Right kidney (tissue), 1 donor: ENCODE data around the gene PCID2.
A peak's percentile ranks its signal among the peaks of the same experiment; 100 is the strongest.

Source experiments
- DNase-seq: peaks from one replicate; pipeline ENCODE4 v3.0.0-alpha.2; 2016

PCID2 gene

DNA sequence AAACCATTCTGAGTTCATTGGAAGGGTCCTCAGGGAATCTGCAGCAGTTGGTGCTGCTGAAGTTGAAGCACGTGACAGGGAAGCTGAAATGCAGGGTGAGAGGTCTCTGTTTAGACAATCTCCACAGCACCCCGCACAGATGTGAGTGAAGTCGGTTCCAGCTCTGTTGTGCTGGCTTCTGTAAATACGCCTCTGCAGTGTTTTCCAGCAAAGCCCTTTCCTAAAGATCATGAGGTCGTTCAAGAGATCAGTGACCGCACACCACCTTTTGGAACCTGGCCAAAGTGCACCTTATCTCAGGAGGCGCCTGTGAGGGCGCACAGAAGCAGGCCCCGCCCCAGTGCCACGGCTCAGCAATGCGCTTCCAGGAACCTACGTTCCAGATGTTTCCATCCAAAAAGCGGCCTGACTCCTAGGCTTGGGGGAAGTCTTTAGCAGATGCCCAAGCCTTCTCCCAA, 11.7 kb upstream of the PCID2 start:
- no peak for DNase-seq

DNA sequence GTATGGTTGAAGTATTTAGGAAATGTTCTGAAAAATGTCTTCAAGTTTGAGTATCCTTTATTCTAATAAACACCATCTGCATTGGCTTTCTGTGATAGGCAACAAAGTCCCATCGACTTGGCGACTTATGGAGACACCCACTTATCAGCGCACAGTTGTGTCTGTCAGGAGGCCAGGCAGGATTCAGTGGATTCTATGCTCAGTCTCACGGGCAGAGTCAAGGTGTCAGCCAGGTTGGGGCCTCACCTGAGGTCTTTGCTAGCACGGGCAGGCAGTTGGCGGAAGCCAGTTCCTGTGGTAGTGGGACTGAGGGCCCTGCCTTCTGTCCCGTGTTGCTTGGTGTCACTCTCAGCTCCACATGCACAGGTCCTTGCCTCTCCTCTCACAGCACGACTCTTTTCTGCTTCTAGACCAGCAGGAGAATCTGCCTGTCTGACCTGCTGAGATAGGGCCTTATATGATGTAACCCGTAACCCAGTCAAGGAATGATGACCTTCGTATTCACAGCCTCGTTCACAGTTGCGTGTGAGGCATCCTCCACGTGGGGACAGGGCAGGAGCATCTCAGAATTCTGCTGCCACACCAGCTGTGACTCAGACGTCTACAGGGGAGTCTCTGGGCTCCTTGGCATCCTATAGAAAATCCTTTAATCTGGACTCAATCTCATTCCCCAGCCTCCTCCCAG, 10.9 kb upstream of the PCID2 start:
- no peak for DNase-seq

DNA sequence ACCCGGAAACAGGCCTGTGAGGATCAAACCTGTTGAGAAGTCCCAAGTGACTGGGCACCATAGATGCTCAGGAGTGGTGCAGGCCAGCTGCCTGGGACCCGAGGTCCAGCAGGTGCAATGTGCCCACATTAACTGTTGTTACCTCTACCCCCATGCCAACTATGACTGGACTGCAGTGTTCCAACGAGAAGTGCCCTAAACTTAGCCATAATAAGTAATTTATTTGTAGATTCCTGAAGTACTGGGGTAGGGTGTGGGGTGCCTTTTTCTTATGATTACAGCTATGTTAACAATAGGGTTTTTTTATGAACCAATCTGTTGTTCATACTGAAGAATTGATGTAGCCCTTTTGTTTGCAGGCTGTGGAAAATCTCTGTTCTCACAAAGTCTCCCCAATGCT, 10.1 kb upstream of the PCID2 start:
- DNase-seq, result no peak

DNA sequence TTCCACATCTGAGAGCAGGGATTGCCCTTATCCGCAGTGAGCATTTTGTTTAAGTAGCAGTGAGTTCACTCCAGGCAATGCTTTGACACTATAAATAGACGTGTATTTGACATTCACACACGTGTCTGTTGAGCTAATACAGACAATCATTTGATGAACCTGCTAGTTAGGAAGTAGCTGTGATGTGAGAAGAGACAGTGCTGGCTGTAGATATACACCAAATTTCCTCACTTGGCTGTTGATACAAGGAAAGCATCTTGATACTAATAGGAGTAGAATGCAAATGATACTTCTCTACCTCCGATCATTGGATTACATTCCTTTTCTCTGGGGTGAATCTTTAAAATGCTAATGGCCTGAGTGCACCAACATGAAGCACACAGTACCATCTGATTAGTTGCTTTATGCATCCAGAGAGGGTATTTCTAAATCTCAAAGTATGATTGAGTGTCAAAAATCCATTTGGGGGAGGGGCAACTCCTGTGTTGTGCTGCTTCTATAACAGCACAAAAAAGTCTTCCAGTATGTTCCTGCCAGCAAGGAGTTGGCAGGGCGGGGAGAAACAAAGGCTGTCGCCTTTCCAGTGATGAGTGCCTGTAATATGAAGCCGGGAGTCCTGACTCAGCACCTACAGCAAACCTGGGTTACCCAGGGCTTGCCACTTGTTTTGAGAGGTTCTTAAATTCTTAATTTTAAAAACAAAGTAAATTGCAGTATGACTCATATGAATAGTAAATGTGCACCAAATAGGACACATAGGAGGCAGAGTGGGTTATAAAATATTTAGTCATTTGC, 8.0 kb upstream of the PCID2 start:
- DNase-seq, result no peak

DNA sequence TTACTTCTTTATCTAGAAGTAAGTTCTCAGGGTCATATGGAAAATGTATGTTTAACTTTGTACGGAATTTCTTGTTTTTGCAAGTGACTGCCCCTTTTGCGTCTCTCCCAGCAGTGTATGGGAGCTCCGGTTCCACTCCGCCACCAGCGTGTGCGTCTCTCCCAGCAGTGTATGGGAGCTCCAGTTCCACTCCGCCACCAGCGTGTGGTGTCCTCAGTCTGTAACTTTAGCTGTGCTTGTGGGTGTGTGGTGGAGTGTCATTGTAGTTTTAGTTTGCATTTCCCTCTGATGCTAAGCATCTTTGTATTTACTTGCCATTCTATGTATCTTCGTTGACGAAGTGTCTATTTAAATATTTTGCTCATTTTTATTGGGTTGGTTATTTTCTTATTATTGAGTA, 3.3 kb upstream of the PCID2 start:
- no peak for DNase-seq

DNA sequence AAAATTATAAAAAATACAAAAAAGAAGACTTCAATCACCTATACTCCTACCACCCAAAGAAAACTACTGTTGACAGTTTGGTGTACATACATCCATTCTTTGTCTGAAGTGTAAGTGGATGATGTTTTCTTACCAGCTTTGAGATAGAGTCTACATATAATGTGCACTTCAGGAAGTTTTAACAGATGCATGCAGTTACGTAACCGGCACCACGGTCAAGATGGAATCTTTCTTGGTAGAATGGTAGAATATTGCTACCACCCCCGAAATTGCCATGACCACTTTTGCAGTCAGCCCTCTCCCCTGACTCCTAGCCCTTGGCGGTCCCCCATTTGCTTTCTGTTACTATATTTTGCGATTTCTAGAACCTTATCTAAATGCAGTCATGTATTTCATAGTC, 2.4 kb upstream of the PCID2 start:
- DNase-seq, result no peak

DNA sequence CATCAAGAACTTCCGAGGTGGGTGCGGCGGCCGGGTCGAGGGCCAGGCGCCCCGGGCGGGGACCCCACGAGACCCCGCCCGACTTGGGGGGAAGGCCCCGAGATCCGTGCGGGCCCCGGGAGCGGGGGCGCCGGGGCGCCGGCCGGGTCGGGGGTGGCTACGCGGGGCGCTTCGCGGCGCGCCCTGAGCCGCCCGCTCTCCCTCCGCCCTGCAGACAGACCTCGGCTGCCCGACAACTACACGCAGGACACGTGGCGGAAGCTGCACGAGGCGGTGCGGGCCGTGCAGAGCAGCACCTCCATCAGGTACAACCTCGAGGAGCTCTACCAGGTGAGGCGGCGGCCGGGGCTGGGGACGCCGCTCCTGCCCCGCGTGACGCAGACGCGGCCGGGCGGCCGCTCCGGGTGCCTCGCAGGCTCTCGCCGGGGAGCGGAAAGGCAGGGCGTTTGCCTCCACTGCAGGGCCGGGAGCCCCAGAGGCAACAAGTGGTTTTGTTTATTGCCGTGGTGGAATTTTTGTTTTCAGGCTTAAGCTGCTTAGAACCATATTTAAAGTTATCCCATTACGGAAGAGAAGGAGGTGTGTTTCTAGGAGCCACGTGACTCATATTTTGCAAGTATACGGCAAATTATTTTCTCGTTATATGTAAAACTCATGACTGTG, 1.4 kb upstream of the PCID2 start:
- DNase-seq, result peak; percentile 80

DNA sequence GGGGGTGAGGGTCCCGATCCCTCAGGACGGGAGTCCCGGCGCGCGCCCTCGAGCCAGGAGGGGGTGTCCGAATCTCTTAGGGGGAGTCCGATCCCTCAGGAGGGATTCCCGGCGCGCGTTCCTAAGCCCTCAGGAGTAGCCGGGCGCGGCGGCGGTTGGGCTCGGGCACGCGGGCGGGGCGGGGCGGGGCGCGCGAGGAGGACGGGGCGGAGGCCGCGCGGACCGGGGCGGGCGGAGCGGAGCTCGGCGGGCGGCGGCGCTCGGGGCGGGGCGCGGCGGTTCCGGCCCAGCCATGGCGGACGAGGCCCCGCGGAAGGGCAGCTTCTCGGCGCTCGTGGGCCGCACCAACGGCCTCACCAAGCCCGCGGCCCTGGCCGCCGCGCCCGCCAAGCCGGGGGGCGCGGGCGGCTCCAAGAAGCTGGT, 878 bp upstream of the PCID2 start, which contains the start of gene CUL4A:
CUL4A (plus strand) TSS at position 278 of the 423 bp plus-strand sequence; CDS start at position 293, 15 bp downstream.
- no peak for DNase-seq

DNA sequence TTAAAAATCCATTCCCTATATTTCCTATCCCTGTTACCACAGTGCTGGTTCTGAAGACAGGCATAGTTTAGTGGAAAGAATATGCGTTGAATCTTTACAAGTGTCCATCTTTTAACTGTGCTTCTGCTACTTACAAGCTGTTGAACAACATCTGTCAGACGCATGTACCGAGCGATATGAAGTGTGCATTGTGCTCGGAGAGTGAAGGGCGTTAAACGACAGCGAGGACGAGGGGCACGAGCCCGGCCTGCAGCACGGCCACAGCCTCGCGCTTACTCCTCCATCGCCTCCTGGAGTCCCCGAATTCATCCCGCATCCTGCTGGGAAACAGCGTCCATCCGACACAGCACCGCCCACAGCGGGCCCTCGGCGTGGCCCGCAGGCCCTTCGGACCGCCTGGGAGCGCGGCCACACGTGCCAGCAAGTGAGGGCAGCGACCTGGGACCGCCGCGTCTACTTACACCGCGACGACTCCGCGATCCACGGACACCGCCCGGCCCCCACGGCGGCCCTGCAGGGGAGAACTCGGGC, 514 bp downstream of the PCID2 start:
- no peak for DNase-seq

DNA sequence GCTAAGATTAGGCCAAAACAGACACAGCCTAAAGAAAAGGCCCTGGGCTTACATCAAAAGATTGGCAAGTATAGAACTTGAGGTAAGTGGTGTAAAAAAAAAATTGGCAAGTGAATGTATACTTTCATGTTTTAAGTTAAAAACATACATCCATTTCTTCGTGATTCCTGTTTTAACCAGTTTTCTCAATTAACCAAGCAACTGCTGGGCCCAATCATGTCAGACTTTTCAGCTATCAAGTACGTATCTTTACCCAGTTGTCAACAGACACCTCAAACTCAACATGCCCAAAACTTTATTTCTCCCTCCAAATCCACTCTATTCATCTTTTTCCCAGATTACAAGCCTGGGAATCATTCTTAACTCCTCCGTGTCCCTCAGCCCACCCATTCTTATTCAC, 1.0 kb downstream of the PCID2 start:
- no peak for DNase-seq

DNA sequence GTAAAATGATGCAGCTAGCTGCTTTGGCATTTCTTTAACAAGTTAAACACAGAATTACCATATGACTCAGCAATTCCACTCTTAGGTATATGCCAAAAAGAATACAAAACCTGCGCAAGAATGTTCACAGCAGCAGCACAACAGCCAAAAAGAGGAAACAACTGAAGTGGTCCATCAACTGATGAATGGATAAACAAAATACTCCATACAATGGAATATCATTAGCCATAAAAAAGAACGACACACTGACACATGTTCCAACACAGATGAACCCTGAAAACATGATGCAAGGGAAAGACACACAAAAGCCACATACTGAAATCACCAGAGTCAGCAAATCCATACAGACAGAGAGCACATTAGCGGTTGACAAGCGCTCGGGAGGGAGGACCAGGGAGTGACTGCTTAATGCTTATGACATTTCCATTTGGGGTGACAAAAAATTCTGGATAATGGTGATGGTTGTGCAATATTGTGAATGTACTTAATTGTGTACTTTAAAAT, 3.0 kb downstream of the PCID2 start:
- no peak for DNase-seq

DNA sequence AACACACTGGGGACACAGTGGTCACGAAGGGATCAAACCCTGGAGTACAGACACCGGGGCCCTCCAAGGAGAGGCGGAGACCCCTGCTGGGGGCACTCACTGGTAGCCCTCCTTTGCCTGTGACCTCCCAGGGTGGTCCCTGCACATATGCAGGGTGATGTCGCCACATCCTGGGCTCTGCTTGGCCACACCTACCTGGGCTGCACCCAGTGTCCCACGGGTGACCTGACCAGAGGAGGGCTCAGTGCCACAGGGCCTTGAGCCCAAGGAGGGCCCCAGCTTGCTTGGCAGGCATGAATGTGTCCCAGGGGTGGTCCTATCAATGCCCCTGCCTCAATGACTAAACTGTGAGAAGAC, 4.1 kb downstream of the PCID2 start:
- no peak for DNase-seq

DNA sequence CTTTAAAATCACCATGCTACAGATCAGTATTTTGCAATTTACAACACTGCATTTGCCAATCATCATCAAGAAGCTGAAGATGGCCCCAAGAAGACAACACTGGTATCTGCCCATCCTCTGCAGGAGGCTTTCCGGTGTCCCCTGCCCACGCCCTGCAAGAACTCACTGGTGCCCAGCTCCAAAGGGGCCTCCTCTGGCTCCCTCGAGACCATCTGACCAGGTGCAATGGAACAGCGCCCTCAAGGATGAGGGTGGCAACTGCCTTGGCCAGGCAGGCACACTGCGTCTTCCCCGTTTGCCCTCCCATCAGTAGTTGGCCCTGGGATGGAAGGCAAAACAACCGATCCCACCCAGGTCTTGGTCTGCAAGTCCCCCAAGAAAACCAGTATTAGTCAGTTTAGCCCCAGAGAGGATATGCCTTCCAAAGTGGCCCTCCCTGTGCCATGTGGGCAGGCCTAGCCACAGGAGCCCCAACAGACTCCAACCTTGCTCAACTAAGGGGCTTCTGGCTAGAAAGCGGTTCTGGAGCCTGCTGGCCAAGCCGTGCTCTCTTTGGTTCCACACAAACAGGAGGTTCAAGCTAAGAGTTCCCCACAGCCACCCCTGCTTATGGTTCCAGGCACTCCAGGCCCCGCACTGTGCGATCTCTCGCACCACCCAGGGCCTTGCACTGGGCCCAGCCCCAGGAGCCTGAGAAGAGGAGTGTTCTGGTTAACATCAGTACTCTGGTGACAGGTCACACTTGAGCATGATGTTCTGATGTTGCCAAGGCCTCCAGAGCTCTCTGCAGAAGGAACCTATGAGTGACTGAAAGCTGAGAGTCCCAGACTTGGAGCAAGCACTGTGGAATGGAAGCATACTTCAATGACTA, 4.7 kb downstream of the PCID2 start:
- no peak for DNase-seq

DNA sequence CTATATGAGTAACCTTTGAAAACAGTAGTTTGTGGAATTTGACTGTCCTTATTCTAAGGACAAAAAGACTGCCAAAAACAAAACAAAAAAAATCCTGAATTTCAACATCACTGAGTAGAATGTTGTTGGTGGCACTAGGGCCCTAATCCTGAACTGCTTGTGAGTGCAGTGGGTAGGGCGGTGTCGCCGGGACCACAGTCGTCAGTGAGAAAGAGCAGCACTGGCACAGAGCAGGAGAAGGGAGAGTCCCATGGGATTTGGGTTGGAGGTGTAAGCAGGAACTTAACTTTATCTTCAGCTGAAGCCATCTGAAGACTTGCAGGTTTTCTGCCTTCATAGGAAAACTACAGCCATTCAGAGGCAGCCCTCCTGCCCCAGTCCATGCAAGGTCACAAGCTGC, 5.6 kb downstream of the PCID2 start:
- DNase-seq, result no peak

DNA sequence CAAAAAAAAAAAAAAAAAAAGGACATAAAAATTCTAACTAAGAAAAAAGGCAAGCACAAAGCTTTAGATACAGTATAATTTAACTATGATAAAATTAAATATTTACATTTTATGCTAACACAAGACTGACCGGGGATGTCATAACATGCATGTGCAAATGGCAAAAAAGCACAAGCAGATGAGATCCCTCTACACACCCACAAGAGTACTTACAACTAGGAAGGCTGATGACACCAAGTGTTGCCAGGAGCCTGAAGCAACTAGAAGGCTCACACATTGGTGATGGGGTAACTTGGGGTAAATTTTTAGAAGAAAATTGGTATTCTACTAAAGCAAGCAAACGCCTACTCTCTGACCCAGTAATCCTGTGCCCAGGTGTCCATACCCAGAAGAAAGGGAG, 6.7 kb downstream of the PCID2 start:
- DNase-seq, result no peak

DNA sequence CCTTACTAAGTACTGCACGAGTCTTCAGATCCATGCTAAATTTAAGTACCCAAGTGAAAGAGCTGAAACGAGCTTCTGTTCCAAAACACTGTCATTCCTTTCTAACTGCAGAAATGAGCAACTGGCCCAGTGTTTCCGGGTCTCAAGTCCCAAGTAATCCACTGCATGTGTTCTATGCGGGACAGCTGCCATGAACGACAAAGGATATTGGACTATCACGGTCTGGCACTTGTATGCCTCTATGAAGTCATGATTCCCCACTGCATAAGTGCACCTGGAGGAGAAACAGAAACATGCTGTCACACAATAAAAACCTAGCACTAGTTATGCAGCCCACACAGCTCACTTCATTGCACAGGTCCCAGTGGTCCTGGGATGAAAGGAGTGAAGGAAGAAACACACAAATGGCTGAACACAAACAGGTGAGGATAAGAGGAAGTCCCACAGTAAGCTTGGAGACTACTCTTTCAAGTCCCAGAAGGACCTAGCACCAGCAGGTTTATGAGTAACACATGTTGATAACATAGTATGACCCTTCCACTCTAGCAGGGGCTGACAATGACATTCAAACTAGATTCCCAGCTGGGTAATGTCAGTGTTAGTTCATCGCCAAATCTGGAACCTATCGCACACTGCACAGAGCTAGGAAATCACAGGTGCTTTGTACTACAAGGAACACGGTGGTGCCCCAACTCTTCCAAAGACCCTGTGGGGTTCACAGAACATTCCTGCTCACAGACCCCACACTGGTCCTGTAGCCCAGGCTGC, 11.3 kb downstream of the PCID2 start:
- DNase-seq, result no peak

DNA sequence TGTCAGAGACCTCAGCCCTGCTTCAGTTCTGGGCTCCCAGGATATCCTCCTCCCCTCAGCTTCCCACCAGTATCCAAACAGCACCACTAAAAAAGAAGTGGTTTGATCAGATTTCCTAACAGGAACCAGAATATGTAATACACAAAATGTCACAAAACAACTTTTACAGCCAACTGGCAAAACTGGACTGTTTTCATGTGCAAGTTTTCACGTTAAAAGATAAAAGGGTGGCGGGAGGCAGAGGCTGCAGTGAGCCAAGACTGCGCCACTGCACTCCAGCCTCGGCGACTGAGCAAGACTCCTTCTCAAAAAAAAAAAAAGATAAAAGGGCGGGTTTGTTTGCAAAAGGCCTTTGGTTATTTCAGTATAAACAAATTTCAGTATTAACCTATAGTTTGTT, 13.1 kb downstream of the PCID2 start:
- no peak for DNase-seq

DNA sequence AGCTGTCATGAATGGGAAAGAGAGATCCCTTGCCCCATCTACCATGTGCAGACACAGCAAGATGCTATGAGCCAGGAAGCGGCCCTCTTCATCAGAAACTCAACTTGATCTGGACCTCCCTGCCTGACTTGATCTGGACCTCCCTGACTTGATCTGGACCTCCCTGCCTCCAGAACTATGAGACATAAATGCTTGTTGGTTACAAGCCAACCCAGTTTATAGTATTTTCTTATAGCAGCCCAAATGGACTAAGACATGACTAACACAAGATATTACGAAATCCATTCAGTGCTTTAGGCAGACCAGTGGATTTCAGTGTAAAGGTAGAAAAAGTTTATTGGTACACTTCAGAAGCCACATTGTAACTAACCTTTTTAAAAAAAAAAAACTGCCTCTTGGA, 15.6 kb downstream of the PCID2 start:
- DNase-seq, result no peak

DNA sequence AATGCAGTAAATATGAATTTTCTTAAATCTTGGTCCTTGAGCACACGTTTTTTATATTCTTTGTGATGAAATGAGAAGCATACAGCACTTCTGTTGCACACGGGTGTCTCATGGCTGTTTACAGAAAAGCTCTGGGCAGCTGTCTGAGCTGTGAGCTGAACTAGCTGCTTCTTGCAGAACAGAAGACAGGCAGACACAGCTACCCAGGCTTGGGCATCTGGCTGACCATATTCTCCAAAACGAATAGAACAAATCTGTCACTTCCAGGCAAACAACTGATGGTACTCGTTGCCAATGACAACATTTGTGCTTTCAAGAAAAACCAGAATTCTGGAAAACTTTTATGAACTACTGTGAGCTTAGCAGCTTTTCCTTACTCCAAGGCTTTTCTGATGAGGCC, 16.2 kb downstream of the PCID2 start:
- DNase-seq, result no peak

DNA sequence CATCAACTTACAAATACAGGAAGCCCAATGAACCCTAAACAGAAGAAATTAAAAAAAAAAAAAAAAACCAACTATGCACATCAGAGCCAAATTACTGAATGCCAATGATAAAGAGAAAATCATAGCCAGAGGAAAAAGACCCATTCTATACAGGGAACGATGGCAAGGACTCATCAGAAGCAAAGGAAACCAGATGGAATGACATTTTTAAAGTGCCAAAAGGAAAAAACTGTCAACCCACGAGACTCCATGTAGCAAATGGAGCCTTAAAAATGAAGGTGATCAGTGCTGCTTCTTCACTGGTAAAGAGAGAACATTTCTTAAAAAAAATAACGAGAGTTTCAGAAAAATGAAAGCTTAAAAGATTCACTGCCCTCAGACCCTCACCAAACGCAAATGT, 18.3 kb downstream of the PCID2 start:
- DNase-seq, result no peak
